Activated CD4-positive, alpha-beta T cell treated with anti-CD3 and anti-CD28 coated beads, Interleukin-2, amount 50 U/mL, for 4 hours (primary cell): ENCODE results near the gene GALNT9.

Experiments used
- DNase-seq, 2 experiments: peaks; one replicate each; pipeline ENCODE4 v3.0.0-alpha.2; 2020

Gene GALNT9

DNA sequence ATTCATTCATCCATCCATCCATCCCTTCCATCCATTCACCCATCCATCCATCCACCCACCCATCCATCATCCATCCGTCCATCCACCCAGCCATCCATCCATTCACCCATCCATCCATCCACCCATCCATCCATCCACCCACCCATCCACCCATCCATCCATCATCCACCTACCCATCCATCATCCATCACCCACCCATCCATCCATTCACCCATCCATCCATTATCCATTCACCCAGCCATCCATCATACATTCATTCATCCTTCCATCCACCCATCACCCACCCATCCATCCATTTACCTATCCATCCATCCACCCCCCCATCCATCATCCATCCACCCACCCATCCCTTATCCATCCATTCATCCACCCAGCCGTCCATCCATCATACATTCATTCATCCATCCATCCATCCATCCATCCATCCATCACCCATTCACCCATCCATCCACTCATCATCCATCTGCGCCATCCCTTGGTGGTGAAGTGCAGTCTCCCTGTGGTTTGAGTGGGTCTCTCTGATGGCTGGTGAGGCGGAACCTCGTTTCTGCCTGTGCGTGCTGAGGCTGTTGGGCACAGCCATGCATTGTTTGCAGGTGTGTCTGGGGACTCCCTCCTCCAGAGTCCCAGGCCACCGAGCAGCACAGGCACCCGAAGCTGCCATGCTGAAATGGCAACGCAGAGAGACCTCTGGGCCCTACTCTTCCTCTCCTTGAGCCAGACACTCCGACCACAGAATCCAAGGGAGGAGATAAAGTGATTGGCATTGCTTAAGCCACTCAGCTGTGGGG is 162.4 kb downstream of the GALNT9 start:
- no peak for DNase-seq

GRCh38 chr12:132166093-132166492 is 163.3 kb downstream of the GALNT9 start:
- DNase-seq: no peak

GRCh38 chr12:132165584-132165983 is 163.8 kb downstream of the GALNT9 start:
- no peak for DNase-seq

- DNase-seq: no peak
Measured at GRCh38 chr12:132164426-132164825, 165.0 kb downstream of the GALNT9 start.

DNA sequence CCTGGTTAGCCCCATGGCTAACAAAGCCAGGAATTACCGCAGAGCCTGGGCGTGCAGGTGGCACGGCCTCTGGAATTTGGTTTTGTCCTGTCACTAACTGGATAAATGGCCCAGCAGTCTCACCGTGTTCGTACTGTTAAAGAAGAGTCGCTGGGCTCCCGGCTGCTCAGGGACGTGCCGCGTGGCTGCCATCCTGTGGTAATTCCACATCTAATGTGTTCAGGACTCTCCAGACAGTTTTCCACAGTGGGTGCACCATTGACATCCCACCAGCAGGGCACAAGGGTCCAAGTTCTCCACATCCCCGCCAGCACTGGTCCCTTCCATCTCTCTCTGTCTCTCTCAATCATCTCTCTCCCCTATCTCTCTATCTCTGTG is 165.5 kb downstream of the GALNT9 start:
- DNase-seq: no peak

DNA sequence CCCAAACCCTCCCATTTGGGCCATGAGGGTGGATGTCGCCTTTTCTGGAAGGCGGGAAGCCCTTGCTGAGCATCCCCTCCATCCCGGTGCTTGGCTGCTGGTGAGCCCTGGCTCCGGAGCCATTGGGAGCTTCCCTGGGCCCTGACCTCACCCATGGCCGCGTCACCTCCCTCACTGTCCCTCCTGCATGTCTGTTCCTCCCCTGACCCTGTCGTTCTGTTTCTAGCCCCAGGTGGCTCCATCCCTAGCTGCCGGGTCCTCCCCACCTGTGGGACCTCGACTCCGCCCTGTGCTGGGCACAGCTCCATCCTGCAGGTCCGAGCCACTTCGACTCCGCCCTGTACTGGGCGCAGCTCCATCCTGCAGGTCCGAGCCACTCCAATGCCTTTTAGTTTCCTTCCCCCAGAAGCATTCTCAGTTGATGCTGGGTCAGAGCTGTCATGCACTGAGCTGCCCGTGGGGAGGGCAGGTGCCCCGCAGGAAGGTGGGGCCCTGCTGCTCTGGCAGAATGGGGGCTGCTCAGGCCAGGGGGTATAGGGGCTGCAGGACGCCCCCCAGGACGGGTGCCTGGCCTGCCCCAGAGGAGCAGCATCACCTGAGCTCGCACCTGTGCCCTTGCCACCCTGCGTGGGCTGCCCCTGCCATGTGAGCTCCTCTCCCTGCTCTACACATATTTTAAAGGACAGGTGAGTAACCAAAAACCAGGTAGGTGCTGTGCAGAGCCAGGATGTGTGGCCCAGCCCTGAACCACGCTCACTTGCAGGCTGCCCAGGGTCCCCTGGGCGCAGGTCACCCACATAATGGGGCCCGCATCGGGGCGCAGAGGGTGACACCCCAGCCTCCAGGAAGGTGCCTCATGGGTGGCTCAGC is 166.1 kb downstream of the GALNT9 start:
- DNase-seq: no peak

- DNase-seq: no peak
Measured at GRCh38 chr12:132162508-132163031, 166.8 kb downstream of the GALNT9 start.

DNA sequence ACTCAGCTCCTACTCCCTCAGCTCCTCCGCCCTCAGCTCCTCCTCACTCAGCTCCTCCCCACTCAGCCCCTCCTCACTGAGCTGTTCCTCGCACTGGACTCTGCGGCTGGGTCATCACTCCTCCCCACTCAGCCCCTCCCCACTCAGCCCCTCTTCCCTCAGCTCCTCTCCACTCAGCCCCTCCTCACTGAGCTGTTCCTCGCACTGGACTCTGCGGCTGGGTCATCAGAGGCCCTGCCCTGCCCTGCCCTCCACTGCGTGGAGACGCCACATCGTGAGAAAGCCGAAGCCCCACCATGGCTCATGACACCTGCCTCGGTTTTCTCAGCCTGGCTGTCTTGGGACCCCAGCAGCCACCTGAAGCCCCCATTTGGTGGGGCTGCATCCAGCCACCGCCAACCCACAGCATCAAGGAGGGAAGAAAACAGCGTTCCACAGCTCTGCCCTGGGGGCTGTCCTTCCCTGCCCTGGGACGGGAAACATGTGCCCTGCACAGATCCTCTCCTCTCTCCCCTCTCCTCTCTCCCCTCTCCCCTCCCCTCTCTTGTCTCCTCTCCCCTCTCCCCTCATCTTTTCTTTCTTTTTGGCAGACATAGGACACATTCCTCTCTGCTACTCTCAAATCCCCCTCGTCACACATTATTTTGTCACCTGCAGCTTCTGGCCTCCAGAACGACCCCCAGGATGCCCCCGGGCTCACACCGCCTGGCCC is 167.4 kb downstream of the GALNT9 start:
- DNase-seq: no peak

DNA sequence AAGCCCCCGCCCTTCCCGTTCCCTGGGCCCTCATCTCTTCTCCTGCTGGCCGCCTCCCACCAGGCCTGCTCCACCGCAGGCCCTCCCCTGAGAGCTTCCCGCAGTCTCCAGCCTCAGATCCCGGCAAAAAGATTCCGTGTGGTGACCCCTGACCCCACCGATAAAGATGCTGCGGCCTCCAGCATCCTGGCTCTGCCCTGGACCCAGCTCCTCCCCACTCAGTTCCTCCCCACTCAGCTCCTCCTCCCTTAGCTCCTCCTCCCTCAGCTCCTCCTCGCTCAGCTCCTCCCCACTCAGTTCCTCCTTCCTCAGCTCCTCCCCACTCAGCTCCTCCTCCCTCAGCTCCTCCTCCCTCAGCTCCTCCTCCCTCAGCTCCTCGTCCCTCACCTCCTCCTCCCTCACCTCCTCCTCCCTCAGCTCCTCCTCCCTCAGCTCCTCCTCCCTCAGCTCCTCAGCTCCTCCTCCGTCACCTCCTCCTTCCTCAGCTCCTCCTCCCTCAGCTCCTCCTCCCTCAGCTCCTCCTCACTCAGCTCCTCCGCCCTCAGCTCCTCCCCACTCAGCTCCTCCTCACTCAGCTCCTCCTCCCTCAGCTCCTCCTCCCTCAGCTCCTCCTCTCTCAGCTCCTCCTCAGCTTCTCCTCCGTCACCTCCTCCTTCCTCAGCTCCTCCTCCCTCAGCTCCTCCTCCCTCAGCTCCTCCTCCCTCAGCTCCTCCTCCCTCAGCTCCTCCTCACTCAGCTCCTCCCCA is 168.2 kb downstream of the GALNT9 start:
- no peak for DNase-seq

DNA sequence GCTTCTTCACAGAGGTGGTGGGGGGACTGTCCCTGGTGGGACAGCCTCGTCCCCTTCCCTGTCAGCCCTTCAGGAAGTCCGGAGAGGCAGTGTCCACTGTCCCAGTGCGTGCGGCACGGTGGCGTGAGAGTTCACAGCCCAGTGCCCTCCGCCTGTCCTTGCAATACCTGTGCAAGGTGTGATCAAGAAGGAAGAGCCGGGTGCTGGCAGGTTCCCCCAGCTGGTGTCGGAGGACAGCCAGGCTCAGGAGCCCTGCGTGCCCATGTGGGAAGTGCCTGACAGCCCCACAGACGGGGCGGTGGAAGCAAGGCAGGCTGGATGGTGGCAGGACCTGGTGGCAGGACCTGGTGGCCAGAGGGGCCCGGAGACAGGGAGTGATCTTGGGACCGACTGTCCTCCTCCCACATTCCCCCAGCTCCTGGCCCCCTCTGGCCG is 168.8 kb downstream of the GALNT9 start:
- DNase-seq: no peak

- no peak for DNase-seq
Measured at GRCh38 chr12:132160016-132160415, 169.4 kb downstream of the GALNT9 start.

- DNase-seq: no peak
Measured at GRCh38 chr12:132159555-132160003, 169.8 kb downstream of the GALNT9 start.

GRCh38 chr12:132158677-132159554 is 170.5 kb downstream of the GALNT9 start:
- no peak for DNase-seq

- DNase-seq: no peak
Measured at GRCh38 chr12:132157733-132158409, 171.5 kb downstream of the GALNT9 start.

- no peak for DNase-seq
Measured at GRCh38 chr12:132156573-132157325, 172.6 kb downstream of the GALNT9 start.

- DNase-seq: no peak
Measured at GRCh38 chr12:132155771-132156572, 173.4 kb downstream of the GALNT9 start.

DNA sequence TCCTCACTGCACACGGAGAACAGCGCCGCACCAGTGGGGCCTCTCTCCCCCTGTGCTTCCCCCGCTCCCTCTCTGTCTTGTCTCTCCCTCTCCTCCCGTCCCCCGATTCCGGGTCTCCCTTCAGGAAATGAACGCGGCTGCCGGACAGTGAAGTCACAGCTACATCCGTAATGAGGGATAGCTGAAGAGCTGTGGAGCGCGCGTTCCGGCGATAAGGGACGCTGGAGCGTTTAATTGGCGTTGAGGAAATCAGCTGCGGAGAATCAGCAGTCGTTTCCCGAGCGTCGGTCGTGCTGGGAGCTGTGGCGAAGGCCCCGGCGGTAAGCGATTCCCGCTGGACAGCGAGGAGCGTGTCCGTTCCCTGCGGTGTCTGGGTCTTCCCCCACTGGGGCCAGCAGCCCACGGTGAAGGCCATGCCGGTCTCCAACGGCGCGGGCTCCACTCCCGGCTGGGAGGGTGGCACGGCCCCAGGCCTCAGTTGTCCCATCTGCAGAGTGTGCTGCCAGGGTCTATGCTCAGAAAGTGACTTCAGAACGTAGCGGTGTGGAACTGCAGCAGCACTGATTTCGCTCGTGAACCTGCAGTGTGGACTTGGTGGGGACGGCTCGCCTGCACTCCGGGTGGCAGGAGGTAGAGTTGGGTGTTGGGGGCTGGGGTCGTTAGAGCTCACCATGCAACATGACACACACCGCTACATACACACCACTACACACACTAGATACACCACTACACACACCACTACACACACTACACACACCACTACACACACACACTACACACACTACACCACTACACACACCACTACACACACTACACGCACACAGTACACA is 174.2 kb downstream of the GALNT9 start:
- no peak for DNase-seq

DNA sequence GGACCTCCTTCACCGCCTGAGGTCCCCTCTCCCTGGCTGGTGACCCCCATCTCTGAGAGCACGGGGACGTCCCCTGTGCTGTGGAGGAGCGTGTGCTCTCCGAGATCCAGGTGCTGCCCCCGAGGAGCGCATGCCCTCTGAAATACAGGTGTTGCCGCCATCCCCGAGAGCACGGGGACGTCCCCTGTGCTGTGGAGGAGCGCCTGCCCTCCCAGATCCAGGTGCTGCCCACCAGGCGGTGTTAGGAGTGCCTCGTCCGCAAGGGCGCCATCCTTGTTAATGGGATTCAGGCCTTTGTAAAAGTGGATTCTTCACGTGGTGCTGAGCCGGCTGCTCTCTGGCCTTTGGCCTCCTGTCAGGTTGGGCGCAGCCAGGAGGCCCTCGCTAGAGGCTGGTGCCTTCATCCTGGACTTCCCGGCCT is 175.0 kb downstream of the GALNT9 start:
- DNase-seq: no peak
